SK-N-SH treated with all-trans-retinoic acid at 6 μM for 48 hours (cell line): ENCODE results near the gene AKAP6.

Source experiments
- ATAC-seq: fragments of 200-7000 bp; cut with Tn5 transposase; 3 replicates; pipeline ENCODE4 v1.9.1; 2020; ENCODE audit warnings: mild to moderate bottlenecking, moderate library complexity
- ARNTL ChIP-seq: fragments of 450-650 bp; formaldehyde crosslinking; IDR thresholded peaks from 2 replicates; pipeline ENCODE4 v1.5.0; 2020; ENCODE audit warnings: low read depth, mild to moderate bottlenecking, moderate library complexity, borderline replicate concordance
- BACH2 ChIP-seq: fragments of 250-450 bp; sonication (Bioruptor Pico); IDR thresholded peaks from 2 replicates; pipeline ENCODE4 v1.9.0; 2021; ENCODE audit warnings: mild to moderate bottlenecking, borderline replicate concordance
- CREB5 ChIP-seq: fragments of 250-450 bp; sonication (Bioruptor Pico); IDR thresholded peaks from 2 replicates; pipeline ENCODE4 v1.5.1; 2020; ENCODE audit warnings: low read depth, mild to moderate bottlenecking, moderate library complexity
- CSDC2 ChIP-seq: fragments of 250-450 bp; sonication (Bioruptor Pico); IDR thresholded peaks from 2 replicates; pipeline ENCODE4 v1.5.0; 2020; ENCODE audit warnings: mild to moderate bottlenecking, moderate library complexity
- ESRRG ChIP-seq: fragments of 250-450 bp; sonication (Bioruptor Pico); IDR thresholded peaks from 2 replicates; pipeline ENCODE4 v1.6.1; 2021; ENCODE audit warnings: mild to moderate bottlenecking
- GLIS3 ChIP-seq: fragments of 250-450 bp; sonication (Bioruptor Pico); IDR thresholded peaks from 2 replicates; pipeline ENCODE4 v1.5.0; 2020; ENCODE audit warnings: mild to moderate bottlenecking, moderate library complexity
- ISL1 ChIP-seq: fragments of 250-450 bp; sonication (Bioruptor Pico); IDR thresholded peaks from 2 replicates; pipeline ENCODE4 v2.1.2; 2022; ENCODE audit warnings: mild to moderate bottlenecking, moderate library complexity
- OSR1 ChIP-seq: fragments of 250-450 bp; sonication (Bioruptor Pico); IDR thresholded peaks from 2 replicates; pipeline ENCODE4 v1.8.0; 2022; ENCODE audit warnings: moderate library complexity, mild to moderate bottlenecking, inconsistent platforms
- PATZ1 ChIP-seq: fragments of 250-450 bp; sonication (Bioruptor Pico); IDR thresholded peaks from 2 replicates; pipeline ENCODE4 v1.8.0; 2020; ENCODE audit warnings: mild to moderate bottlenecking, moderate library complexity, borderline replicate concordance
- POU6F1 ChIP-seq: fragments of 250-450 bp; sonication (Bioruptor Pico); IDR thresholded peaks from 2 replicates; pipeline ENCODE4 v1.8.0; 2021; ENCODE audit warnings: low read depth, mild to moderate bottlenecking, moderate library complexity, borderline replicate concordance
- PPARA ChIP-seq: fragments of 250-450 bp; sonication (Bioruptor Pico); IDR thresholded peaks from 2 replicates; pipeline ENCODE4 v1.5.0; 2020; ENCODE audit warnings: mild to moderate bottlenecking, borderline replicate concordance
- RARB ChIP-seq: fragments of 250-450 bp; sonication (Bioruptor Pico); IDR thresholded peaks from 2 replicates; pipeline ENCODE4 v1.8.0; 2021; ENCODE audit warnings: mild to moderate bottlenecking, moderate library complexity
- SNAI2 ChIP-seq: fragments of 250-450 bp; sonication (Bioruptor Pico); IDR thresholded peaks from 2 replicates; pipeline ENCODE4 v1.5.0; 2020; ENCODE audit warnings: mild to moderate bottlenecking, moderate library complexity
- TCF4 ChIP-seq: fragments of 250-450 bp; sonication (Bioruptor Pico); IDR thresholded peaks from 2 replicates; pipeline ENCODE4 v1.8.0; 2021; ENCODE audit warnings: mild to moderate bottlenecking, moderate library complexity, borderline replicate concordance
- TOX ChIP-seq: fragments of 250-450 bp; sonication (Bioruptor Pico); IDR thresholded peaks from 2 replicates; pipeline ENCODE4 v1.8.0; 2021; ENCODE audit warnings: mild to moderate bottlenecking, moderate library complexity, borderline replicate concordance
- TSHZ2 ChIP-seq: fragments of 250-450 bp; sonication (Bioruptor Pico); IDR thresholded peaks from 2 replicates; pipeline ENCODE4 v1.5.0; 2020; ENCODE audit warnings: mild to moderate bottlenecking, moderate library complexity
- ZFP3 ChIP-seq: fragments of 250-450 bp; sonication (Bioruptor Pico); IDR thresholded peaks from 2 replicates; pipeline ENCODE4 v1.5.0; 2020; ENCODE audit warnings: mild to moderate bottlenecking, moderate library complexity
- ZFP30 ChIP-seq: fragments of 450-650 bp; formaldehyde crosslinking; IDR thresholded peaks from 2 replicates; pipeline ENCODE4 v1.5.0; 2022; ENCODE audit warnings: mild to moderate bottlenecking, moderate library complexity
- ZNF565 ChIP-seq: fragments of 450-650 bp; formaldehyde crosslinking; conservative IDR thresholded peaks from 2 replicates; pipeline ENCODE4 v1.5.0; 2020; ENCODE audit warnings: low read depth, mild to moderate bottlenecking, moderate library complexity
- ZNF70 ChIP-seq: fragments of 450-650 bp; formaldehyde crosslinking; IDR thresholded peaks from 2 replicates; pipeline ENCODE4 v1.5.0; 2020; ENCODE audit warnings: mild to moderate bottlenecking, moderate library complexity
- ZNF8 ChIP-seq: fragments of 450-650 bp; formaldehyde crosslinking; IDR thresholded peaks from 2 replicates; pipeline ENCODE4 v1.5.0; 2020; ENCODE audit warnings: mild to moderate bottlenecking, moderate library complexity
- TF ChIP-seq, protein P1 (sequence below): fragments of 250-450 bp; sonication (Bioruptor Pico); IDR thresholded peaks from 2 replicates; pipeline ENCODE4 v1.5.1; 2021; ENCODE audit warnings: mild to moderate bottlenecking, moderate library complexity

The AKAP6 gene

GRCh38 chr14:32574269-32574668 is 245.2 kb downstream of the AKAP6 start:
- no peak for ATAC-seq
- no peak for TF ChIP-seq OSR1 (CRISPR knock-in tag)
- no peak for TF ChIP-seq BACH2 (CRISPR knock-in tag)
- TF ChIP-seq GLIS3, result no peak
- TF ChIP-seq RARB, result no peak
- no peak for TF ChIP-seq CSDC2
- no peak for TF ChIP-seq CREB5 (CRISPR knock-in tag)
- no peak for TF ChIP-seq ZFP3
- no peak for TF ChIP-seq PATZ1 (CRISPR knock-in tag)
- no peak for TF ChIP-seq ZNF70 (CRISPR knock-in tag)
- TF ChIP-seq, protein P1, sequence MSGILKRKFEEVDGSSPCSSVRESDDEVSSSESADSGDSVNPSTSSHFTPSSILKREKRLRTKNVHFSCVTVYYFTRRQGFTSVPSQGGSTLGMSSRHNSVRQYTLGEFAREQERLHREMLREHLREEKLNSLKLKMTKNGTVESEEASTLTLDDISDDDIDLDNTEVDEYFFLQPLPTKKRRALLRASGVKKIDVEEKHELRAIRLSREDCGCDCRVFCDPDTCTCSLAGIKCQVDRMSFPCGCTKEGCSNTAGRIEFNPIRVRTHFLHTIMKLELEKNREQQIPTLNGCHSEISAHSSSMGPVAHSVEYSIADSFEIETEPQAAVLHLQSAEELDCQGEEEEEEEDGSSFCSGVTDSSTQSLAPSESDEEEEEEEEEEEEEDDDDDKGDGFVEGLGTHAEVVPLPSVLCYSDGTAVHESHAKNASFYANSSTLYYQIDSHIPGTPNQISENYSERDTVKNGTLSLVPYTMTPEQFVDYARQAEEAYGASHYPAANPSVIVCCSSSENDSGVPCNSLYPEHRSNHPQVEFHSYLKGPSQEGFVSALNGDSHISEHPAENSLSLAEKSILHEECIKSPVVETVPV, result no peak
- no peak for TF ChIP-seq PPARA
- TF ChIP-seq, all 23 proteins: peak for 0

DNA sequence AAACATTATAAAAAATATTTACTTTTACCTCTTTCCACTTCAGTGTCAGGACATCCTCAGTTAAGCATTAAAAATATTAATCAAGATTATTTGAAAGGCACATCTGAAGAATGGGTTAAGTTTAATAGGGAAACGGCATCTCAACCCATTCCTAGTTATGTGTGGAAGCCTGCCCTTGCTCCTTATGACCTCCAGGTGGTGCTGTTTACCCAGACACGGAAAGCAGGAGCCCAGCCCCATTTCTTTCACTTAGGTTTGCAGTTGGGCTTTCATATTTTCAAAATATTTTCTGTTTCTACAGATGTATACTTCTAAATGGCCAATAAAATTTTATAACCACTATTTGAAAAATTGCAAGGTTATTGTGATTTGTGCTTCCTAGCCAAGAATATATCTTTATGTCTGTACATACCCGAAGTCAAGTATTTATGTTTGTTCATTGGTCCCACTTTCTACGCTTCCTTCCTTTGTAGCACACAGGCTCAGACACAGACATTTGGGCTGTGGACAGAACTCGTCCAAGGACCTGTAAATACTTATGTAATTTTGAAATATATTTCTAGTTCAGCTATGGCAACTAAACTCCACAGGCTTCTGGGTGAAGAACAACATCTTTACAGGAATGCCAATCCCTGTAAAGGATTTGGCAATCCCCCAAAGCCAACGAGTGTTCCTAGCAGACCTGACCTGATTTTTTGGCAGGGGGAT is 247.1 kb downstream of the AKAP6 start:
- TF ChIP-seq ZNF8 (CRISPR knock-in tag) (no peak), ZFP30 (no peak), ZNF70 (CRISPR knock-in tag) (no peak), ESRRG (CRISPR knock-in tag) (no peak), TCF4 (CRISPR knock-in tag) (no peak), RARB (no peak), PATZ1 (CRISPR knock-in tag) (no peak), TSHZ2 (CRISPR knock-in tag) (no peak), SNAI2 (CRISPR knock-in tag) (no peak), ZNF565 (CRISPR knock-in tag) (no peak), BACH2 (CRISPR knock-in tag) (no peak), POU6F1 (CRISPR knock-in tag) (no peak), OSR1 (CRISPR knock-in tag) (no peak), PPARA (no peak), ARNTL (CRISPR knock-in tag) (no peak), TOX (CRISPR knock-in tag) (no peak), ZFP3 (no peak), ISL1 (no peak), GLIS3 (no peak)
- TF ChIP-seq, protein P1, result no peak
- TF ChIP-seq, all 23 proteins: peak for 0
- peak; percentile 90 for ATAC-seq
